Body of pancreas (tissue), 4 donors: ENCODE data around the gene SLC49A4.

Source experiments
- POLR2A ChIP-seq, 3 donors: fragments of 450-650 bp; IDR thresholded peaks; one replicate each; pipeline ENCODE4 v1.6.1; 2016; ENCODE audit warnings: antibody characterized with exemption in 3 of 3, mild to moderate bottlenecking in 2 of 3
- TF ChIP-seq, protein P1 (sequence below), 7 experiments: fragments of 450-650 bp in 4 of 7; fragments of 200-600 bp in 3 of 7; sonication (generic) in 3 of 7; IDR thresholded peaks; one replicate each; pipeline ENCODE4 v1.5.1; 2016 to 2019; ENCODE audit warnings: antibody characterized with exemption in 7 of 7

GRCh38 chr3:122926322-122926721, 131.5 kb downstream of the SLC49A4 start:
- TF ChIP-seq, protein P1, sequence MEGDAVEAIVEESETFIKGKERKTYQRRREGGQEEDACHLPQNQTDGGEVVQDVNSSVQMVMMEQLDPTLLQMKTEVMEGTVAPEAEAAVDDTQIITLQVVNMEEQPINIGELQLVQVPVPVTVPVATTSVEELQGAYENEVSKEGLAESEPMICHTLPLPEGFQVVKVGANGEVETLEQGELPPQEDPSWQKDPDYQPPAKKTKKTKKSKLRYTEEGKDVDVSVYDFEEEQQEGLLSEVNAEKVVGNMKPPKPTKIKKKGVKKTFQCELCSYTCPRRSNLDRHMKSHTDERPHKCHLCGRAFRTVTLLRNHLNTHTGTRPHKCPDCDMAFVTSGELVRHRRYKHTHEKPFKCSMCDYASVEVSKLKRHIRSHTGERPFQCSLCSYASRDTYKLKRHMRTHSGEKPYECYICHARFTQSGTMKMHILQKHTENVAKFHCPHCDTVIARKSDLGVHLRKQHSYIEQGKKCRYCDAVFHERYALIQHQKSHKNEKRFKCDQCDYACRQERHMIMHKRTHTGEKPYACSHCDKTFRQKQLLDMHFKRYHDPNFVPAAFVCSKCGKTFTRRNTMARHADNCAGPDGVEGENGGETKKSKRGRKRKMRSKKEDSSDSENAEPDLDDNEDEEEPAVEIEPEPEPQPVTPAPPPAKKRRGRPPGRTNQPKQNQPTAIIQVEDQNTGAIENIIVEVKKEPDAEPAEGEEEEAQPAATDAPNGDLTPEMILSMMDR (IDR thresholded peaks at IDR 0.05): no peak
- TF ChIP-seq POLR2A (IDR thresholded peaks at IDR 0.05): no peak
